GM12801 (cell line): ENCODE measurements around the gene RAI1.

Source experiments
- CTCF ChIP-seq: IDR thresholded peaks from one replicate; pipeline ENCODE4 v1.5.1; 2011; ENCODE audit warnings: control low read depth; ENCODE audit not compliant: insufficient read length; ENCODE audit errors: extremely low read depth

RAI1 gene

DNA sequence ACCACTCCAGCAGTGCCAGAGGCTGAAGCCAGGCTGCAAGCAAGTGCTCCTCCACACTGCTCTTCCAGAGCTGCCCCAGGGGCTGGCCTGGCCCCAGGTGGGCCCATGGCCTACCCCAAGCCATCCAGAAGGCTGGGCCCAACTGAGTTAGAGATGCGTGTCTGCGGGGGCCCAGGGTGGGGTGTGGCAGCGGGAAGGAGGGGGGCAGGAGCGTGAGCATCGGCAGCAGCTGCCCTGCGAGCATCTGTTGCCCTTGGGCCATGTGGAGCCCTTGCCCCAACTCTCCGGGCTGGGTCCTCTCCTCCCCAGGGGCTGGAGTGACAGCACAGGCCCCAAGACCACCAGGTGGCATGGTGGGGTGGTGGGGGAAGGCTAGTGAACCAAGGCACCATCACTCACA is 162.8 kb downstream of the RAI1 start:
- no peak for TF ChIP-seq CTCF

DNA sequence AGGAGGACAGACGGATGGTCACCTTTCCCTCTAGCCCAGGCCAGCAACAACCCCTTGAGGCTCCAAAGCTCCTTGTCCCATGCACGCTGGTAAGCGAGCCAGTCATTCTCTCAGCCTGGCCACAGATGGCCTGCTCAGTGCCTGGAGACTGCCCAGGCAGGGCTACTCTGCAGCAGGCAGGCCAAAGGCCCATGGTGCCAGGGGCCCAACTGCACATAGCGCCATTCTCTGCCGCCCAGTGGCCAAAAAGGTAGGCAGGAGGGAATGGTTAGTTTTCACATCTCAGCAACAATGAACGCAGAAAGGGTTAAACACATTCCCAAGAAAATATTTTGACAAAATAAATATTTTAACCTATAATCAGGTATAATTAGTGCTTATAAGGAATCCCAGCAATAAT is 163.2 kb downstream of the RAI1 start:
- TF ChIP-seq CTCF = no peak

GRCh38 chr17:17845046-17845775 is 164.0 kb downstream of the RAI1 start:
- TF ChIP-seq CTCF = no peak

GRCh38 chr17:17846003-17846402 is 164.7 kb downstream of the RAI1 start:
- TF ChIP-seq CTCF = no peak

GRCh38 chr17:17846645-17847044 is 165.4 kb downstream of the RAI1 start:
- TF ChIP-seq CTCF = no peak

GRCh38 chr17:17847118-17847689 is 165.9 kb downstream of the RAI1 start:
- no peak for TF ChIP-seq CTCF

GRCh38 chr17:17847726-17848125 is 166.5 kb downstream of the RAI1 start:
- TF ChIP-seq CTCF = no peak
